ENCODE data around the gene MAP2K3.
"Not testable (repeated sequence)": the region's sequence is repeated elsewhere in the genome, so short reads cannot be mapped to it uniquely, and the experiment has no call there.

Gene MAP2K3

DNA sequence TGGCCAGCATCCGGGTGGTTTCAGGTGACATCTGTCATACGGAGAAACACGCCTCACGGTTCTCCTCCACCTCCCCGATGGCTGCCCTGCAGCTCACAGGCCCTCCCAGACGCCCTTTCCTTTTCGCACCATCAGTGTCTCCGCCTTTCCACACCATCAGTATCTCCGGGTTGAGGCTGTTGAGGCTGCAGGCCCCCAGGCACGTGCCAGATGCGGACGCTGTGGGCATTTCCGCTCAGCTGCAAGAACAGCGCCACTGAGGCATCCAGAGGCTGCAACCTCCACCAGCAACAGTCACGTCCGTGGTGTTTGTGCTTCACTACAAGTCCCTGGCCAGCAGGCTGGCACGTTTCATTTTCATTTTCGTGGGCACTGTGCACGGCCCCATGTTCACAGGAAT lies 66.0 kb downstream of the MAP2K3 start:
- DNase-seq (ENCODE audit: low read depth in 2 of 2, low spot score in 1 of 2) = not testable (repeated sequence)

DNA sequence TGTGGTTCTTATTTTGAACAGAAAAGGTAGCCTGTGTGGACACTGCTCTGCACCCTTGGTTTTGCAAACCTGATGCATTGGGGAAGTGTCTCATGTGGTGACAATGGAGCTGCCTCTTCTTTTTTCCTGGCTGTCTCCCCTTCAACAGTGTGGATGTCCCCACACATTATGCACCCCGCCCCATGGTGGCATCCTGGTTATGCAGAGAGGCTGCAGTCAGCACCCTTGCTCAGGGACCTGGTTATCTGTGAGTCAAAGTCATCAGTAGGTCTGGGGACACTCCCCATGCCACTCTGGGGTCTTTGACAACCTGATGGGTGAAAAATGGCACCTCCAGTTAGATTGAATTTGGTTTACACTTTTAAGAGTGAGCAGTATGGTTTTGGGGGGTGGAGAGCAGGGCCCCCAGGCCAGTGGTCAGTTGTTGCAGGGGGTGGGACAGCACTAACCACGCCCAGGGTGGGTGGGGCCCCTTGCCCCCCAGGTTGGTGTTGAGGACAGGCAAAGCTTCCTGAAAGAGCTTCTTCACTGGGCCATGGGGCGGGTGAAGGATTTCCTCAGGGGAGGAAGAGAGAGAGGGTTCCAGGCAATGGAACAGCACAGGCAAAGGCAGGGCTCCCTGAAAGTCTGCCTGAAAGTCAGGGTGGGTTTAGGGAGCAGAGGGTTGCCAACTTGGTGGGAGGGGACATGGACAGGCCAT lies 67.0 kb downstream of the MAP2K3 start:
- DNase-seq (ENCODE audit: low read depth in 2 of 2, low spot score in 1 of 2) = no peak

DNA sequence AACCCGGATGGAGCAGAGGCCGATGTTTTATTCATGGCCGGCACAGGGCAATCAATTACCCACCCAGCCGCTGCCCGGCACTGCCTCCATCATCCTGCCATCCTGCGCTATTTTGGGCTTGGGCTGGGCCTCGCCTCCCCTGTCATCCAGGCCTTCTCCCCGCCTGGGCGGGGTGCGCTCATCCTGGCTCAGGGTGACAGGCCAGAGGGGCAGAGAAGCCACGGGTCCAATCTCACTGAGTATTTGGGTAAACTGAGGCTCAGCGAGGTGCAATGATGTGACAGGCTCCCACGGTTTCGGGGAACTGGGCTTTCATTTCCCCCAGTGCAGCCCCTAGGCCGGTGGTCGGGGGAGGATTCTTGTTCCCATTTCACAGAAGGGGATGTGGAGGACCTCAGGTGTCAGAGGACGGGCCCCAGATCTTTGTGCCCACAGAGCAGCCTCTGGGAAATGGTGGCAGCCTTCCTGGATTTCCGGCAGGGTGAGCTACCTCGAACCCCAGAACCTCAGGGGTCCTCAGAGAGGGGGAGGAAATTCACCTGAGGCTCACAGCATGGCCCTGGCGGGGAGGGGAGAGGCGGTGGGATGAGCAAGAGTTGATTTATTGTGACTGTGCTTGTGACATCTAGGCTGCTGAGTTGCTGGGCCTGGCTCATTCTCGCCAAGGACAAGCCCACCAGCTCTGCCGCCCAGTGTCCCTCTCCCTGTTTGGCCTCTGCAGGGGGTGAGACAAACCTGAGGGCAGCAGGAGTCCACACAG lies 67.9 kb downstream of the MAP2K3 start:
- no peak for DNase-seq (ENCODE audit: low read depth in 2 of 2, low spot score in 1 of 2)

DNA sequence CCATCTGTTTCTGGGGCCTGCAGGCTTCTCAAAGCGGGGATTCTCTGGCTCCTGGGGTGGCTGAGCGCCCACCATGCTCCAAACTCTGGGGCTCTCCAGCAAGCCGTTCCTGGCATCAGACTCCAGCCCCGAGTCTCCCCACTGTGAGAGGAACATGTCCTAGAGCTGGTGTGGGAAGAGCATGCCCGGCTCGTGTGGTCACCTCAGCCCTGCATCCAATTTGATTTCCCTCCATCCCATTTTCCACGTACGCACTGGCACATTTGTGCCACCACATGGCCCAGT lies 68.4 kb downstream of the MAP2K3 start:
- no peak for DNase-seq (ENCODE audit: low read depth in 2 of 2, low spot score in 1 of 2)

DNA sequence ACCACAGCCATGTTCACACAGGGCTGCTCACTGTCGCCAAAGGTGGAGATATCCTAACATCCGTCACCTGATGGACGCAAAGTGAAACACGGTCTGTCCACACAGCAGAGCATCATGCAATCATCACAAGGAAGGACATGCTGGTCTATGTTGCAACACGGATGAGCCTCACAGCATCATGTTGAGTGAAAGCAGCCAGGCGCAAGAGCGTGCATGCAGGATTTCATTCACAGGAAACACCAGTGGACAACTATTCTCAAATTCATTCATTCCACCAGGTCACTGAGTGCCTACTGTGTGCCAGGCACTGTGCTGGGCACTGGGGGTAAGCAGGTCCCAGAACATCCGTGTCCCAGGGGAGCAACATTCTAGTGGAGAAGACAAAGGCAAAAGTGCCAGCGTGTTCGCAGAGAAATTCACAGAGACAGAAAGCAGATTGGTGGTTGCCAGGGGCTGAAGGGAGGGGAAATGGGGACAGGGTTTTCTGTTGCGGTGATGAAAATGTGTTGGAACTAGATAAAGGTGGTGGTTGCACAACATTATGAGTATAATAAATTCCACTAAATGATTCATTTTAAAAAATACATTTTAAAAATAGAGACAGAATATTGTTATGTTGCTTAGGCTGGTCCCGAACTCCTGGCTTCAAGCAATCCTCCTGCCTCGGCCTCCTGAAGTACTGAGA lies 69.0 kb downstream of the MAP2K3 start:
- no peak for DNase-seq (ENCODE audit: low read depth in 2 of 2, low spot score in 1 of 2)

DNA sequence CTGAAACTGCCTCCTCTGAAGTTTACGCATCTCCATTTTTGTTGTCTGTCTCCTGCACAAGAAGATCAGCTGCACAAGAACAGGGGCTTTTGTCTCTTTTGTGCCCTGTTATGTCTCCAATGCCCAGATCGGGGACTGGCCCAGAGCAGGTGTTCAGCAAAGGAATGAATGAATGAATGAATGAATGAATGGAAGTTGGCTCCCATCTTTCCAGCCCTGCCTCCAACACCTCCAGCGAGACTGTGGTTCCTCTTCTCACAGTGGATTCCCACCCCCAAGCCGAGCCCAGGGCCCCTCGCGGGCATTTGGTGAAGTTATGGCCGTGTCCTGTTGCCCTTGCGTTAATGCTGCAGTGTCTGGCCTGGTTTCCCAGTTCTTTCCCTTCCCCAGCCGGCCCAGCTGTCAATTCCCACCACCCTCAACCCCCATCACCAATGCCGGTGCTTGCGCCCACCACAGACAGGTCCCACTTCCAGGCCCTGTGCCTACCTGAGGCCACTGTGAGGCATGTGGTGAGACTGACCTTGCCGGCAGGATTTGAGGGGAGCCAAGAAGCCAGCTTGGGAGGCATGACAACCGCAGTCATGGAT lies 70.4 kb downstream of the MAP2K3 start:
- no peak for DNase-seq (ENCODE audit: low read depth in 2 of 2, low spot score in 1 of 2)

DNA sequence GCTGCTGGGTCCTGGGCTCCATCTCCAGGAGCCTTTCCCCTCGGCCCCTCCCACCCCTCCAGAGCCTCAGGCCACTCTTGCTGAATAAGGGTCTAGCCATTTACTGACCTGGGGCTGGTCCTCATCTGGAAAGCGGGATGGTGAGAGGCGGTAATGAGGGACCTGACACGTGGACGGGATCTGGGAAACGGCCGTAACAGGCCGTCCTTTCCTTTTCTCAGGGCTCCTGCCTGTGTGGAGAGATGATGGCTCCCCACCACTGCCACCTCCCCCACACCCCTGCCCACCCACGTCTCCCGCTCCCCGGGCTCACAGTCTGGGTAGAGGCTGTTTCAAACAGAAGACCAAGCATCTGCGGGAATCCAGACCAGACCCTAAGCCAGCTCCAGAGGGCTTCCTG lies 71.1 kb downstream of the MAP2K3 start:
- DNase-seq (ENCODE audit: low read depth in 2 of 2, low spot score in 1 of 2) = no peak

DNA sequence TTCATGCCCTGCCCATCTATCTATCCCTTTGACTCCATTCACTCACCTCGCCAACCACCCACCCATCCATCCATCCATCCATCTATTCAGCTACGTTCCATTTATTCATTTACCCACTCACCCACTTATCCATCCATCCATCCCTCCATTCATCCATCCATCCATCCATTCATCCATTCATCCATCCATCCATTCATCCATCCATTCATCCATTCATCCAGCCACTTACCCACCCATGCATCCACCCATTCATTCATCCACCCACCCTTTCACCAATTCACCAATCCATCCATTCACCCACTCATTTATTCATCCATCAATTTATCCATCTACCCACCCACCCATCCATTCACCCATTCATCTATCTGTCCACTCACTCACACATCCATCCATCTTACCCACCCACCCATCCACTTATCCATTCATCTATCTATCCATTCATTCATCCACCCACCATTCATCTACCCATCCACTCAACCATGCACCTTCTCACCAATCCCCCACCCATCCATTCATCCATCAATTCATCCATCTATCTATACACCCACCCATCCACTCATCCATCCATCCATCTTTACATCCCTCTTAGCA lies 72.1 kb downstream of the MAP2K3 start:
- no peak for DNase-seq (ENCODE audit: low read depth in 2 of 2, low spot score in 1 of 2)

DNA sequence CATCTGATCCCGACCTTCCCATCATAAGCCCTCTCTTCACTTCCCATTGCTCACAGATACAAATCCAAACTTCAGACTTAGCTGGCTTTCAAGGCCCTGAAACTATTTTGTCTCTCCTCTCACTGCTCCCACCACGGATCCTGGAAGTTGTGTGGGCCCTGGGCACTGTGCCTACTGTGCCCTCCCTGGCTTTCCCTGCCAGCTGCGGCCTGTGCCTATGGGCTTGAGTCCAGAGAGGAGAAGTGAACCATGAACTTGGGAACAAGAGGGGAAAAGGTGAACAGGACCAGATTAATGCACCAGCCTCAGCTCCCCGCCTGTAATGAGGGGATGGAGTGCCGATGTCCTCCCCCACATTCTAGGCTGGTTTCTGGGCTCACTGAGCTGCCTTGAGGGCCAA lies 72.8 kb downstream of the MAP2K3 start:
- no peak for DNase-seq (ENCODE audit: low read depth in 2 of 2, low spot score in 1 of 2)

DNA sequence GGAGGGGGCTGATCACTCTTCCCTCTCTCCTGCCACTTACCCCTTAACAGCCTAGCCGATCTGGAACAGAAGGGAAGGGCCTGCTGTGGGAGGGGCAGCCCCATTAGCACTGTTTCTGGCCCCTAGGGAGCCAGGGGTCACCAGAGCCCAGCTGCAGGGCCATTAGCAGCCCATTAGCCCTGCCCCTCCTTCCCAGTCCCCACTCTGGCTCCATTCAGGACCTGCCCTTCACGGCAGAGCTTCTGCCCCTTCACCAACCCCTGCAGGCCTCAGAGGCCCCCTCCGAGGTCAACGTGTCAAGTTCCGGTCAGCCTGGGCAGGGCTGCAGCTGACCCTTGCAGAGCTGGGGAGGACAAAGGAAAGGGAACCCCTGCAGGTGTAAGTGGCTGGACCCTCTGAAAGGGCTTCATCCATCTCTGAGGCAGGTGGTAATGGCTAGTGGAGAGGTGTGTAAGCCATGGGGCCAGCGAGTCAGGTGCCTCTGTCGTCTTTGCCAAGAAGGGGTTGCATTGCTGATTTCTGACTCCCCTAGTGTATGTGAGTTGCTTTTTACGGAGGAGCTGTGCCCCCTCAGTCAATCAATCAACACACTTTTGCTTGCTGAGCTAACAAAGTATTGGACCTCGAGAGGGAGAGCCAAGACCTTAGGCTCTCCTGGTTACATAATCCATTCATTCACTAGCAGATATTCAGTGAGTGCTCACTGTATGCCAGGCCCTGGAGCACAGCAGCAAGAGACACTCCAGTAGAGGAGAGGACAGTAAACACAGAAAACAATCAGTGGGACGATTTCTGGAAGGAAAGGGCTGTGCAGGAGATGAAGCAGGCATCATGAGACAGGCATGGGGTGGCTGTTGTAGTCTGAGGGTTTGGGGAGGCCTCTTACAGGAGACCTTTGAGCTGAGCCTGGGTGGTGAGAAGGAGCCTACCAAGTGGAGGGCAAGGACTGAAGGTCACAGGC lies 73.5 kb downstream of the MAP2K3 start:
- DNase-seq (ENCODE audit: low read depth in 2 of 2, low spot score in 1 of 2) = no peak

DNA sequence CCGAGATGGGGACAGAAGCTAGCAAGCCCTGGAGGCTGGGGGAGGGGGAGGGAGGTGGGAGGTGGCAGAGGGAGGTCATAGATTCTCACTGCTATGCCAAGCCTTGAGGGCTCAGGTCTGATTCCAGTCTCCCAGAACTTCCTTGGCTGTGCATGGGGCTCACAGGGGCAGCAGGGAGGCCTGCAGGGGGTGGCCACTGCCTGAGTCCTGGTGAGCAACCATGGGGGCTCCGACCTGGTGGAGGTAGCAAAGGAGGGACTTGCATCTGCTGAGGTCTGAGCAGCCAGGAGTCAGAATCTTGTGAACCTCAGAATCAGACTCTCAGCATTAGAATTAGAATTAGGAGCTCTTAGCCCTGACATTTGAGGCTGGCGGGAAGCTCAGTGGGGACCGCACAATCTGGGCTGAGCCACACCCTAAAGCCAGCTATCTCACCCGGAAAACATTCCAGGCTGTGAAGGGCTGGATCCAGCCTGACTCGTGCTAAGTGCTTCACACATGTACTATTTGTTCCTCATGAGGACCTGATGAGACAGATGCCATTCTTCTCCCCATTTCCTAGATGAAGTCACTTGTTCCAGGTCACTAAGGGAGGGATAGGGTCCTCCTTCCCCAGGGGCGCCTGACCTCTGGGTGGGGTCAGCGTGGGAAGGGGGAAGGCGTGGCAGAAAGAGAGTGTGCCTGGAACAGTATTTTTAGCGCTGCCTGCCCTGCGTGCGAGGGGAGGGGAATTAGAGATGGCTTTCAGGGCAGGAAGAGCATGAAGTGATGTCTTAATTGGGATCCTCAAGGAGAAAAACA lies 74.4 kb downstream of the MAP2K3 start:
- no peak for DNase-seq (ENCODE audit: low read depth in 2 of 2, low spot score in 1 of 2)

DNA sequence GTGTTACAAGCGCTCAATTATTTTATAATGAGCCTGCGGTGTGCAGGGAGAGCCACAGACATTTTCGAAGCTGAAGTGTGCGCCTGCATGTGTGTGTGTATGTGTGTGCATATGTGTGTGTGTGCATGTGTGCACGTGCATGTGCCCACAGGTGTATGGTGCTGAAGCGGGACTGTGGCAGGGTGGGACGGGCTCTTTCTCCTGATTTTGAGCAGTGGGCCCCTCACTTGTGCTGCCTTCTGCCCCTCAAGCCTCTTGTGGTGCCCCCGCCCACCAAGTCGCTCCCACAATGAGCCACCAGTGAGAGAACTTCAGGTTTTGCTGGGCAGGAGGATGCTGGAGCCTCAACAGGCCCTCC lies 75.0 kb downstream of the MAP2K3 start:
- DNase-seq (ENCODE audit: low read depth in 2 of 2, low spot score in 1 of 2) = no peak

DNA sequence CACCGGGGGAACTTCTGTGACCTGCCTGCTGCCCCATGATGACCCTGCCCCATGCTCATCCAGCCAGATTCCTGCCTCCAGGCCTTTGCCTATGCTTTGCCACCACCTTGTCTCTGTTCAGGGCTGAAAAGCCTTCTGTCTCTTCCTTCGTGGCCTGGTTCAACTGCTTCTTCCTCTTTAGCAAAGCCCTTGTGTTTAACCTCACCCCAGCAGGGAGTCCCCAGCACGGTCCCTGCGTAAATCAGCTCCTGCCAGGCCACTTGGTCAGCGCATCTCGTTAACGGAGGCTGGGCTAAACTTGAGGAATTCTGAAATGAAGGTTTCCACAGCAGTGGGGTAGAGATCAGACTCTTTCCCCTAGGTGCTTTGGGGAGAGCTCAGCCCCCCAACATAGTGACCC lies 75.5 kb downstream of the MAP2K3 start:
- DNase-seq (ENCODE audit: low read depth in 2 of 2, low spot score in 1 of 2) = no peak

DNA sequence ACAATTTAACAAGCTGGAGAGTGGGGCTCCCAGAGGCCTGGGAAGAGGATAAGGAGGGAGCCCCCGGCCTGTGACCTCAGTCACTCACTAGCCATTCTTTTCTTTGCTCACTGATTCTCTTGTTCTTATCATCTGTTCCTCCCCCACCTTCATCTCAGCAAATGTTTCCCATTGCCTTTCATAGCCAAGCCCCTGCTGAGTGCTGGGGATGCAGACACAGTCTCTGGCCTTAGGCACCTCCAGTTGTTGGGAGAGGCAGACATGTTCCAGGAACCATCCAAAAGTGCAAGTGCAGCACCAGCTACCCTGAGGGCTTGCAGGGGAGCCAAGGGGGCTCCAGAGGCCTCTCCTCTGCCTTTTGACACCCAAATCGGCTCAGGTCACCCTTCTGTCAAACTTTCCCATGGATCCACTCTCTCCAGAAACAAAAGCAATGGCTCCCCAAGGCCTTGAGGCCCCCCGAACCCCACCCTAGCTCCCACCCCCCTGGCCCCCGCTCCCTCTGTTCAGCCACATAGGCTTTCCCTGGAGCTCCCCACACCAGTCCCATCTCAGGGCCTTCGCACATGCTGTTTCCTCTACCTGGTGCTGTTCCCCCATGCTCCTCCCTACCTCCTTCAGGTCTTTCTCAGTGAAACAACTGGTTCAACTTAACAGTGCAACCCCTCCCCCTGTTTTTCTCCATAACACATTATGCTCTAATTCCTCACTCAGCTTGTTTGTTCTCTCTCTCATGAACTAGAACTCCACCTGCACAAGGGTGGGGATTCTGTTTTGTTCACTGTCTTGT lies 76.7 kb downstream of the MAP2K3 start:
- no peak for DNase-seq (ENCODE audit: low read depth in 2 of 2, low spot score in 1 of 2)

DNA sequence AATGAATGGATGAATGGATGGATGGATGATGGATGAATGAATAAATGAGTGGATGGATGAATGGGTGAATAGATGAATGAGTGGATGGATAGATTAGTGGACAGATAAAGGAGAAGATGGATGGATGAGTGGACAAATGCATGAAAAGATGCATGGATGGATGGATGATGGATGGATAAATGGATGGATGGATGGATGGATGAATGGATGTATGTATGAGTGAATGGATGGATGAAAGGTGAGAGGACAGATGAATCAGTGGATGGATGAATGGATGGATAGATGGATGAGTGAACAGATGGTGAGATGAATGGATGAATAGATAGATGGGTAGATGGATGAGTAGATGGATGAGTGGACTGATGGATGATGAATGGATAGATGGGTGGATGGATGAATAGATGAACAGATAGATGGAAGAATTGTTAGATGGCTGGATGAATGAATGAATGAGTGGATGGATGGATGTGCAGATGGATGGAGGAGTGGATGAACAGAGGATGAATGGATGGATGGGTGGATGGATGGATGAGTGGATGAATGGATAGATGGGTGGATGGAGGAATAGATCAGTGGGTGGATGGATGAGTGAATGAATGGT lies 77.9 kb downstream of the MAP2K3 start:
- DNase-seq (ENCODE audit: low read depth in 2 of 2, low spot score in 1 of 2) = no peak

DNA sequence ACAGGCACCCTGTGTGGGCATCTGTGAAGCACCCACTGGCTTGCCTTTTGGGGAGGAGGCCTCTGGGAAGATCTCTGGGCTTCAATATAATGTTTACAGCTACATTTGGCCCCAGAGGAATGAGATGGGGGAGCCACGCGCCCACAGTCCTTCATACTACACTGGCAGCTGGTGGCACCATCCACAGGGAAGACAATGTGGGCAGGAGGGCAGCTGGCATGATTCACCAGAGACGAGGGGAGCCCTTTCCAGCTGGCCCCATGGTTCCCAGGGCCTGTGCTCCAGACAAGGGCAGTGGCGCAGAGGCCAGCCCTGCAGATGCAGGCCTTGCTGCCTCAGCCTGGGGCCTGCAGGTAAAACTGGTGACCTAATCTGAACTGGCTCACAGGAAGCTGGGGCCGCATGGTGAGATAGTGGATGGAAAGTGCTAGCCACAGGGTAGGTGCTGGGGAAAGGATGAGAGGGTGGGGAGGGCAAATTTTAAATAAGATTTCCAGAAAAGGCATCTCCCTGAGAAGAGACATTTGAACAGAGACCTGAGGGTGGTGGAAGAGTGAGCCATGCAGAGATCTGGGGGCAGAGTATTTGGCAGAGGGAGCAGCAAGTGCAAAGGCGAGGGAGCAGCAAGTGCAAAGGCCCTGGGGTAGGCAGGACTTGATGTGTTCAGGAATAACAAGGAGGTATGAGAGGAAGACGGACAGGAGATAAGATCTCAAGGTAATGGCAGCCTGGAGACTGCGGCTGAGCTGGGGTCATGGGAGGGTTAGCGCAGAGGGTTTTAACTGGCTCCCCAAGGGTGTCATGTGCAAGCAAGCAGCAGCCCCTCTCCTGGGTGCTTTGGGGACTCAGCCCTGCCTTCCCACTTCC lies 79.5 kb downstream of the MAP2K3 start:
- DNase-seq (ENCODE audit: low read depth in 2 of 2, low spot score in 1 of 2) = no peak

Data from stimulated activated CD8-positive, alpha-beta memory T cell treated with anti-CD3 and anti-CD28 coated beads, Interleukin-4, amount 100 ng/mL, for 1 hour (primary cell).